Measurements from ENCODE around the gene MARCKSL1.
"Not testable (repeated sequence)": the region's sequence is repeated elsewhere in the genome, so short reads cannot be mapped to it uniquely, and the experiment has no call there.

Gene MARCKSL1

GRCh38 chr1:32331549-32331948, 4.5 kb downstream of the MARCKSL1 start:
- no peak for DNase-seq

- no peak for DNase-seq
Measured at GRCh38 chr1:32330558-32331151, 5.4 kb downstream of the MARCKSL1 start.

GRCh38 chr1:32329931-32330466, 6.0 kb downstream of the MARCKSL1 start:
- DNase-seq = no peak

GRCh38 chr1:32327204-32327603, 8.8 kb downstream of the MARCKSL1 start:
- DNase-seq = no peak

- no peak for DNase-seq
Measured at GRCh38 chr1:32321712-32322291, 14.2 kb downstream of the MARCKSL1 start.

GRCh38 chr1:32318127-32318869, 17.7 kb downstream of the MARCKSL1 start:
- no peak for DNase-seq

- DNase-seq = no peak
Measured at GRCh38 chr1:32316903-32317277, 19.1 kb downstream of the MARCKSL1 start.

- no peak for DNase-seq
Measured at GRCh38 chr1:32311709-32312393, 24.2 kb downstream of the MARCKSL1 start.

GRCh38 chr1:32309960-32310359, 26.1 kb downstream of the MARCKSL1 start:
- no peak for DNase-seq

GRCh38 chr1:32307324-32307723, 28.7 kb downstream of the MARCKSL1 start:
- DNase-seq = no peak

- no peak for DNase-seq
Measured at GRCh38 chr1:32305310-32305709, 30.7 kb downstream of the MARCKSL1 start.

- no peak for DNase-seq
Measured at GRCh38 chr1:32303997-32304622, 31.9 kb downstream of the MARCKSL1 start.

GRCh38 chr1:32303358-32303757, 32.7 kb downstream of the MARCKSL1 start:
- no peak for DNase-seq

- no peak for DNase-seq
Measured at GRCh38 chr1:32299327-32299726, 36.7 kb downstream of the MARCKSL1 start.

- not testable (repeated sequence) for DNase-seq
Measured at GRCh38 chr1:32298211-32298610, 37.8 kb downstream of the MARCKSL1 start.

- DNase-seq = peak; percentile 96
Measured at GRCh38 chr1:32291708-32292538, 44.1 kb downstream of the MARCKSL1 start, which contains the start of gene HDAC1. Gene HDAC1 (plus strand): TSS chr1:32292083. CDS start chr1:32292170, 87 bp downstream.

GRCh38 chr1:32291145-32291707, 44.8 kb downstream of the MARCKSL1 start:
- no peak for DNase-seq

GRCh38 chr1:32289256-32289655, 46.8 kb downstream of the MARCKSL1 start:
- no peak for DNase-seq

- no peak for DNase-seq
Measured at GRCh38 chr1:32286763-32287162, 49.3 kb downstream of the MARCKSL1 start.

- no peak for DNase-seq
Measured at GRCh38 chr1:32285658-32286057, 50.4 kb downstream of the MARCKSL1 start.

- DNase-seq = not testable (repeated sequence)
Measured at GRCh38 chr1:32284777-32285176, 51.3 kb downstream of the MARCKSL1 start.
